ENCODE measurements around the gene AGPAT1. TPM values are rescaled to one million over a fixed set of nuclear protein-coding genes. Genes with fewer than 3 reads are reported as not detected.

Gene AGPAT1
- total and polyA plus RNA-seq, 2 experiments from 2014 or later, result 39.8 to 82.1 TPM

DNA sequence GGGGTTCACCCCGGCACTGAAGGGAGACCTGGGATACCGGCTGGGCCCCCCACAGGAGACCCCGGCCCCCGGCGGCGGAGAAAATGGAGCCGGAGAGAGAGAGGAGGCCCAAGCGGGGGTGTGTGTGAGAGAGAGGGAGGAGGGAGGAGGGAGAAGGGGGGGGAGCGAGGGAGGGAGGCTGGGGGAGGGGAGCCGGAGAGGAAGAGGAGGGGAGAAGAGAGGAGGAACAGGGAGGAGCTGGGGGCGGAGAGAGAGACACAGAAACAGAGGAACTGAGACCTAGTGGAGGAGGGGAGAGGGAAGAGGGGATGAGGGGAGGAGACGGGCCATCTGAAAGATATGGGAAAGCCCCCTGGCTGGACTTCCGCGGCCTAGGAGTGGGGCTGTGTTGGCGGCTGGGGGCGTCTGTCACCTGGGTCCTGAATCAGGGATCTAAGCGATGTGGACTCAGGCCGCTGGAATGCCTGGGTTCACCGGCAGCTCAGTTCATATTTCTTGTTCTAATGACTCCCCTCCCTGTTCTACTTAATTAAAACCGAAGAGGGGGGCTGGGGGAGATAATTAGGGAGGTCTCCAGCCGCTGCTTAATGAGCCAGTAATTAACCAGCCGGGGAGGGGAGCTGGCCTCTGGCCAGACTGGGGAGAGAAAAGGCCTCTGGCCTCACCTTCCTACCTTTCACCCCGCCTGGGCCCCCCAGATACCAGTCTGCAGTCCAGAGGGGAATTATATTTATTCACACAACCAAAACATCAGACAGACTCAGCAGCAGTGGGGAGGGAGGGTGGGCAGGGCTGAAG lies 14.4 kb upstream of the AGPAT1 start, which contains the start of gene PBX2:
PBX2 (minus strand) TSS at position 149 of the 798 bp plus-strand sequence. CDS start 287 bp downstream, outside the sequence.
- peaks cover 27% of the 10 kb centered on the region for H3K27me3 Mint-ChIP-seq (ENCODE audit: insufficient read depth, low read depth, poor library complexity)

DNA sequence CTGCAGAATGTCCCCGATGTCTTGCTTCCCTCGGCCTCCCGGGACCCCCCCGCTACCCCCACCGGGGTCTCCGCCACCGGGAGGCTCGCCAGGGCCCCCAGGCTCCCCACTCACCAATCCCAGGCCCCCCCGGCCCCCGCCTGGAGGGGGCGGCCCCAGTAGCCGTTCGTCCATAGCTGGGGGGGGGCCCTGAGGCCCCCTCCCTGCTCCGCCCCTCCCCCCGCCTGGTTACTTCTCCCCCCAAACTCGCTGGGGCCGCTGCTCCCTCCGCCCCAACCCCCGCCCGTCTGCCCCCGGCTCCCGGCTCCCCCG lies 13.8 kb upstream of the AGPAT1 start:
- Histone ChIP-seq H3K79me2 (replicated peaks; ENCODE audit: insufficient read depth) (peaks cover 12% of the 10 kb centered on the region), H4K20me1 (replicated peaks; ENCODE audit: insufficient read depth) (no peaks in the 10 kb centered on the region), H3K9me2 (ENCODE audit: insufficient read depth) (no peaks in the 10 kb centered on the region), H3K4me2 (peak overlapping the region; percentile 89), H3F3A (replicated peaks; ENCODE audit: low read depth) (peaks cover 22% of the 10 kb centered on the region), H3K36me3 (ENCODE audit: insufficient read depth) (peaks cover 3% of the 10 kb centered on the region; the same call in 1 of the 2 replicates), H3K27ac (ENCODE audit: low read depth) (0 out of 2 replicates have a peak overlapping the region, but pooled peaks have one; percentile 19), H3K4me3 (peak overlapping the region; percentile 66), H3K4me1 (ENCODE audit: insufficient read depth) (peaks cover 46% of the 10 kb centered on the region), H2AFZ (no peak overlapping the region), H3K27me3 (ENCODE audit: insufficient read depth) (no peaks in the 10 kb centered on the region)
- Mint-ChIP-seq H3K27me3 (ENCODE audit: insufficient read depth, low read depth, poor library complexity) (peaks cover 27% of the 10 kb centered on the region), H3K9me3 (no peaks in the 10 kb centered on the region; the same call in 2 of the 3 replicates), H3K36me3 (ENCODE audit: low read depth) (peaks cover 37% of the 10 kb centered on the region), H3K27ac (peak overlapping the region; percentile 95), H3K4me3 (peak overlapping the region; percentile 89), H3K4me1 (peaks cover 63% of the 10 kb centered on the region)
- DNase-seq (ENCODE audit: low spot score), result no peak
- ATAC-seq, result no peak
- TF ChIP-seq REST (IDR thresholded peaks at IDR 0.05; ENCODE audit: unreplicated experiment) (no peak), STAT1 (IDR thresholded peaks at IDR 0.05; ENCODE audit: unreplicated experiment) (no peak), ZNF114 (CRISPR knock-in tag; IDR thresholded peaks at IDR 0.05) (no peak), EZH2phosphoT487 (IDR thresholded peaks at IDR 0.05; ENCODE audit: unreplicated experiment) (no peak), NANOG (IDR thresholded peaks at IDR 0.05; ENCODE audit: borderline replicate concordance) (no peak), CTCF (conservative IDR thresholded peaks at IDR 0.05; ENCODE audit: low read depth in 2 of 2) (no peak), EZH2 (IDR thresholded peaks at IDR 0.05; ENCODE audit: low read depth, unreplicated experiment) (no peak), POLR2AphosphoS5 (IDR thresholded peaks at IDR 0.05; ENCODE audit: low read depth) (no peak), ZNF331 (CRISPR knock-in tag; IDR thresholded peaks at IDR 0.05; ENCODE audit: low read depth) (no peak)

More for the DNA sequence above, 14.4 kb upstream of the AGPAT1 start, which contains the start of gene PBX2:
- Histone ChIP-seq H3K4me2 (peak within 1 kb of the TSS; percentile 89), H3K79me2 (replicated peaks; ENCODE audit: insufficient read depth) (peaks cover 12% of the 10 kb centered on the region), H3F3A (replicated peaks; ENCODE audit: low read depth) (peaks cover 23% of the 10 kb centered on the region), H3K27ac (ENCODE audit: low read depth) (peak within 1 kb of the TSS; percentile 32; the same call in 1 of the 2 replicates), H2AFZ (no peak within 1 kb of the TSS), H3K9me2 (ENCODE audit: insufficient read depth) (no peaks in the 10 kb centered on the region), H3K4me1 (ENCODE audit: insufficient read depth) (peaks cover 51% of the 10 kb centered on the region), H3K4me3 (peak within 1 kb of the TSS; percentile 66), H3K36me3 (ENCODE audit: insufficient read depth) (peaks cover 3% of the 10 kb centered on the region; the same call in 1 of the 2 replicates), H3K27me3 (ENCODE audit: insufficient read depth) (no peaks in the 10 kb centered on the region), H4K20me1 (replicated peaks; ENCODE audit: insufficient read depth) (no peaks in the 10 kb centered on the region)
- H3K36me3 Mint-ChIP-seq (ENCODE audit: low read depth), result peaks cover 37% of the 10 kb centered on the region
- peak; percentile 65 for ATAC-seq
- H3K27ac Mint-ChIP-seq, result peak within 1 kb of the TSS; percentile 95
- peak within 1 kb of the TSS; percentile 89 for H3K4me3 Mint-ChIP-seq
- peaks cover 69% of the 10 kb centered on the region for H3K4me1 Mint-ChIP-seq
- H3K9me3 Mint-ChIP-seq, result no peaks in the 10 kb centered on the region; the same call in 2 of the 3 replicates
- TF ChIP-seq EZH2 (IDR thresholded peaks at IDR 0.05; ENCODE audit: low read depth, unreplicated experiment), result no peak
- TF ChIP-seq POLR2AphosphoS5 (IDR thresholded peaks at IDR 0.05; ENCODE audit: low read depth), result peak; percentile 40
- DNase-seq (ENCODE audit: low spot score), result peak; percentile 93

Measured in GM23338 (cell line).